ENCODE data around the gene SETD5. TPM values are rescaled to one million over a fixed set of nuclear protein-coding genes. Genes with fewer than 3 reads are reported as not detected.

Gene SETD5
- total and polyA plus RNA-seq, 2 donors (not counting 1 experiment from before 2014, with no cell fraction given): 64.2 to 201 TPM

GRCh38 chr3:9450991-9451390, 53.6 kb downstream of the SETD5 start:
- H3K9me3 ChIP-seq (ENCODE audit: control extremely low read depth in 1 of 3, control insufficient read depth in 2 of 3, insufficient read depth in 1 of 3, low read length in 2 of 3): no peaks in the 10 kb centered on the region
- no peak overlapping the region for H3K27ac ChIP-seq (ENCODE audit: low read length in 2 of 2)
- peaks cover 0 to 4% of the 10 kb centered on the region in 2 donors for H3K4me1 ChIP-seq (ENCODE audit: control insufficient read depth in 2 of 2, insufficient read depth in 2 of 2, low read length in 2 of 2)
- peaks cover 27 to 75% of the 10 kb centered on the region in 2 experiments for H3K36me3 ChIP-seq (replicated peaks in 1 of 2; ENCODE audit: control extremely low read depth in 1 of 2, control insufficient read depth in 1 of 2, extremely low read depth in 1 of 2, insufficient read depth in 2 of 2, low read length in 1 of 2)
- ChIA-PET CTCF (interaction anchor here (0.8 to 1.3 kb wide), 2 partner anchors 12 to 98 kb away, joined by 3 to 4 read pairs; no protein-coding TSS in a partner anchor), POLR2A (no interaction called here)
- no peaks in the 10 kb centered on the region for H3K79me2 ChIP-seq (ENCODE audit: control insufficient read depth, insufficient read depth, low read length)
- H3K27ac Mint-ChIP-seq: no peak overlapping the region
- DNase-seq: no peak
- no peak for ATAC-seq (ENCODE audit: low read depth)
- H2AFZ ChIP-seq (ENCODE audit: insufficient read depth, low read depth, low read length, poor library complexity, severe bottlenecking): no peak overlapping the region
- H3K27me3 Mint-ChIP-seq: no peaks in the 10 kb centered on the region
- no peak for TF ChIP-seq CTCF (IDR thresholded peaks at IDR 0.05)
- no peaks in the 10 kb centered on the region for H3K9me3 Mint-ChIP-seq (ENCODE audit: insufficient read depth)
- peaks cover 8% of the 10 kb centered on the region for H4K20me1 ChIP-seq (ENCODE audit: control insufficient read depth, insufficient read depth, low read length, poor library complexity, severe bottlenecking)
- no peak overlapping the region for H3K4me3 Mint-ChIP-seq
- peaks cover 6% of the 10 kb centered on the region for H3K4me1 Mint-ChIP-seq
- WGBS (ENCODE audit: insufficient coverage): no CpG with 5 or more reads among the region's 2 CpGs
- no peak overlapping the region for H3K9ac ChIP-seq (ENCODE audit: low read length)
- no peak overlapping the region for H3K4me2 ChIP-seq (replicated peaks; ENCODE audit: low read depth, low read length, poor library complexity, severe bottlenecking)
- no peaks in the 10 kb centered on the region for H3K27me3 ChIP-seq (replicated peaks in 1 of 4; ENCODE audit: control extremely low read depth in 1 of 4, control insufficient read depth in 3 of 4, insufficient read depth in 4 of 4, low read length in 3 of 4)
- intact Hi-C loops (cut with micrococcal nuclease): loop anchor here (5.0 kb wide), 1 partner anchor 99 kb away; no protein-coding TSS in a partner anchor
- H3K4me3 ChIP-seq (ENCODE audit: control extremely low read depth in 1 of 5, extremely low read depth in 1 of 5, insufficient read depth in 1 of 5, low read depth in 2 of 5, low read length in 4 of 5): no peak overlapping the region

GRCh38 chr3:9452417-9452816, 55.0 kb downstream of the SETD5 start:
- no peak overlapping the region for H2AFZ ChIP-seq (ENCODE audit: insufficient read depth, low read depth, low read length, poor library complexity, severe bottlenecking)
- DNase-seq: no peak
- no peak overlapping the region for H3K4me2 ChIP-seq (replicated peaks; ENCODE audit: low read depth, low read length, poor library complexity, severe bottlenecking)
- no peak for ATAC-seq (ENCODE audit: low read depth)
- H3K4me3 Mint-ChIP-seq: no peak overlapping the region
- H3K36me3 ChIP-seq (replicated peaks in 1 of 2; ENCODE audit: control extremely low read depth in 1 of 2, control insufficient read depth in 1 of 2, extremely low read depth in 1 of 2, insufficient read depth in 2 of 2, low read length in 1 of 2): peaks cover 26 to 61% of the 10 kb centered on the region in 2 experiments
- H3K9me3 Mint-ChIP-seq (ENCODE audit: insufficient read depth): no peaks in the 10 kb centered on the region
- no peak for TF ChIP-seq EZH2 (IDR thresholded peaks at IDR 0.05; ENCODE audit: borderline replicate concordance, insufficient read depth, low read depth, low read length, poor library complexity, severe bottlenecking)
- TF ChIP-seq CTCF (IDR thresholded peaks at IDR 0.05): no peak
- POLR2A ChIA-PET: interaction anchor here (1.1 kb wide), 1 partner anchor 56 kb away, joined by 8 read pairs; no protein-coding TSS in a partner anchor
- peak overlapping the region in 1 of 2 donors; percentile 50 for H3K27ac ChIP-seq (ENCODE audit: low read length in 2 of 2)
- no peak overlapping the region for H3K4me3 ChIP-seq (ENCODE audit: control extremely low read depth in 1 of 5, extremely low read depth in 1 of 5, insufficient read depth in 1 of 5, low read depth in 2 of 5, low read length in 4 of 5)
- peaks cover 6% of the 10 kb centered on the region for H3K4me1 Mint-ChIP-seq
- no CpG with 5 or more reads among the region's 2 CpGs for WGBS (ENCODE audit: insufficient coverage)
- no peak overlapping the region for H3K9ac ChIP-seq (ENCODE audit: low read length)
- no peaks in the 10 kb centered on the region for H3K27me3 Mint-ChIP-seq
- intact Hi-C loops (cut with micrococcal nuclease): loop anchor here (2.0 to 5.0 kb wide), 2 partner anchors 16 to 100 kb away; no protein-coding TSS in a partner anchor
- H3K4me1 ChIP-seq (ENCODE audit: control insufficient read depth in 2 of 2, insufficient read depth in 2 of 2, low read length in 2 of 2): peaks cover 0 to 4% of the 10 kb centered on the region in 2 donors
- peak overlapping the region; percentile 28 for H3K27ac Mint-ChIP-seq
- H3K9me3 ChIP-seq (ENCODE audit: control extremely low read depth in 1 of 3, control insufficient read depth in 2 of 3, insufficient read depth in 1 of 3, low read length in 2 of 3): no peaks in the 10 kb centered on the region
- peaks cover 8% of the 10 kb centered on the region for H4K20me1 ChIP-seq (ENCODE audit: control insufficient read depth, insufficient read depth, low read length, poor library complexity, severe bottlenecking)
- no peaks in the 10 kb centered on the region for H3K79me2 ChIP-seq (ENCODE audit: control insufficient read depth, insufficient read depth, low read length)
- CTCF ChIA-PET: interaction anchor here (0.7 to 1.3 kb wide), 4 partner anchors 13 to 878 kb away, joined by 3 to 6 read pairs (median 4); no protein-coding TSS in a partner anchor
- no peaks in the 10 kb centered on the region for H3K27me3 ChIP-seq (replicated peaks in 1 of 4; ENCODE audit: control extremely low read depth in 1 of 4, control insufficient read depth in 3 of 4, insufficient read depth in 4 of 4, low read length in 3 of 4)

Data from B cell (primary cell).